HepG2 (cell line): Measurements from ENCODE around the gene PRDX2. TPM values are rescaled to one million over a fixed set of nuclear protein-coding genes. Genes with fewer than 3 reads are reported as not detected.

Experiments
- CBX2 ChIP-seq, 2 experiments: fragments of 200-600 bp in 1 of 2; sonication (generic); formaldehyde crosslinking in 1 of 2; IDR thresholded peaks; 2 replicates each; pipeline versions ENCODE4 v1.7.0 to v1.8.1; 2018 to 2022; ENCODE audit warnings: low read depth in 2 of 2, low read length in 1 of 2, mild to moderate bottlenecking in 1 of 2, missing genetic modification reagents in 1 of 2
- ETV5 ChIP-seq: IDR thresholded peaks from 2 replicates; pipeline ENCODE4 v1.6.1; 2018; ENCODE audit warnings: missing biosample characterization, missing genetic modification reagents, inconsistent platforms, borderline replicate concordance
- GATAD1 ChIP-seq: IDR thresholded peaks from 2 replicates; pipeline ENCODE4 v1.6.1; 2016; ENCODE audit warnings: missing genetic modification reagents, missing compliant biosample characterization
- MAZ ChIP-seq, 2 experiments: sonication (generic) in 1 of 2; formaldehyde crosslinking in 1 of 2; IDR thresholded peaks; 2 replicates each; pipeline versions ENCODE4 v1.5.0 to v1.6.1; 2012 to 2020; ENCODE audit warnings: low read depth in 2 of 2, mild to moderate bottlenecking in 2 of 2, borderline replicate concordance in 1 of 2, improper control_type of control experiment in 1 of 2, low read length in 1 of 2, missing genetic modification reagents in 1 of 2, moderate library complexity in 1 of 2
- PHF5A ChIP-seq: IDR thresholded peaks from one replicate; pipeline ENCODE4 v1.6.1; 2018; ENCODE audit warnings: low read depth, missing genetic modification reagents; ENCODE audit not compliant: unreplicated experiment
- RXRB ChIP-seq: IDR thresholded peaks from 2 replicates; pipeline ENCODE4 v1.6.1; 2016; ENCODE audit warnings: borderline replicate concordance, missing genetic modification reagents, missing compliant biosample characterization
- SIN3A ChIP-seq: IDR thresholded peaks from 2 replicates; pipeline ENCODE4 v1.6.1; 2011; ENCODE audit warnings: low read depth, mild to moderate bottlenecking, control low read depth, low read length, borderline replicate concordance
- SMC3 ChIP-seq: IDR thresholded peaks from 2 replicates; pipeline ENCODE4 v1.6.1; 2011; ENCODE audit warnings: low read length, improper control_type of control experiment
- ZC3H4 ChIP-seq: sonication (generic); formaldehyde crosslinking; IDR thresholded peaks from 2 replicates; pipeline ENCODE4 v1.4.0; 2020; ENCODE audit warnings: missing genetic modification reagents, borderline replicate concordance
- ZNF20 ChIP-seq: sonication (generic); formaldehyde crosslinking; IDR thresholded peaks from 2 replicates; pipeline ENCODE4 v1.4.0; 2020; ENCODE audit warnings: mild to moderate bottlenecking, moderate library complexity, missing genetic modification reagents
- ZNF263 ChIP-seq: sonication (generic); formaldehyde crosslinking; IDR thresholded peaks from 2 replicates; pipeline ENCODE4 v1.4.0; 2020; ENCODE audit warnings: missing genetic modification reagents
- ZNF274 ChIP-seq: sonication (generic); formaldehyde crosslinking; IDR thresholded peaks from 2 replicates; pipeline ENCODE4 v1.5.1; 2020; ENCODE audit warnings: mild to moderate bottlenecking, missing genetic modification reagents
- ZNF572 ChIP-seq: sonication (generic); formaldehyde crosslinking; IDR thresholded peaks from 2 replicates; pipeline ENCODE4 v1.5.1; 2020; ENCODE audit warnings: mild to moderate bottlenecking, missing genetic modification reagents
- ZNF709 ChIP-seq: sonication (generic); formaldehyde crosslinking; IDR thresholded peaks from 2 replicates; pipeline ENCODE4 v1.5.0; 2020; ENCODE audit warnings: mild to moderate bottlenecking, missing genetic modification reagents
- polyA plus RNA-seq, 8 experiments: library from polyadenylated mRNA; depleted of rRNA in 3 of 8; stranded (reverse) in 7 of 8; unstranded in 1 of 8; fragments of >200 nt; fragmentation: Illumina TruSeq in 4 of 8; extraction: Trizol in 4 of 8; gene quantifications; 2 replicates each; pipeline versions ENCODE4 v1.2.1 to v1.2.3, GENCODE V29; 2011 to 2016; ENCODE audit warnings: low read depth in 4 of 8, missing spikeins in 1 of 8, mixed read lengths in 1 of 8; ENCODE audit not compliant: insufficient read depth in 1 of 8
- total RNA-seq, 5 experiments: library from RNA; depleted of rRNA; stranded (reverse); fragments of >200 nt; fragmentation: Illumina TruSeq; extraction: Trizol; gene quantifications; 2 replicates each; pipeline ENCODE4 v1.2.3, GENCODE V29; 2016; ENCODE audit warnings: low read depth in 1 of 5
- TF ChIP-seq, protein P1 (sequence below): sonication (generic); formaldehyde crosslinking; IDR thresholded peaks from 2 replicates; pipeline ENCODE4 v1.5.1; 2020; ENCODE audit warnings: mild to moderate bottlenecking, missing genetic modification reagents, moderate library complexity
- TF ChIP-seq, protein P2 (sequence below): sonication (generic); formaldehyde crosslinking; IDR thresholded peaks from 2 replicates; pipeline ENCODE4 v1.8.1; 2022; ENCODE audit warnings: mild to moderate bottlenecking, missing genetic modification reagents
- TF ChIP-seq, protein P3 (sequence below): sonication (generic); formaldehyde crosslinking; IDR thresholded peaks from 2 replicates; pipeline ENCODE4 v1.4.0; 2020; ENCODE audit warnings: low read depth, mild to moderate bottlenecking, missing genetic modification reagents
- TF ChIP-seq, protein P4 (sequence below): sonication (generic); formaldehyde crosslinking; IDR thresholded peaks from 2 replicates; pipeline ENCODE4 v1.5.0; 2020; ENCODE audit warnings: mild to moderate bottlenecking, missing genetic modification reagents, moderate library complexity

PRDX2 gene
- total and polyA plus RNA-seq, 2 of the 13 experiments (the other 11 are each of a cell fraction or from before 2014, with no cell fraction given) = 218 to 381 TPM

DNA sequence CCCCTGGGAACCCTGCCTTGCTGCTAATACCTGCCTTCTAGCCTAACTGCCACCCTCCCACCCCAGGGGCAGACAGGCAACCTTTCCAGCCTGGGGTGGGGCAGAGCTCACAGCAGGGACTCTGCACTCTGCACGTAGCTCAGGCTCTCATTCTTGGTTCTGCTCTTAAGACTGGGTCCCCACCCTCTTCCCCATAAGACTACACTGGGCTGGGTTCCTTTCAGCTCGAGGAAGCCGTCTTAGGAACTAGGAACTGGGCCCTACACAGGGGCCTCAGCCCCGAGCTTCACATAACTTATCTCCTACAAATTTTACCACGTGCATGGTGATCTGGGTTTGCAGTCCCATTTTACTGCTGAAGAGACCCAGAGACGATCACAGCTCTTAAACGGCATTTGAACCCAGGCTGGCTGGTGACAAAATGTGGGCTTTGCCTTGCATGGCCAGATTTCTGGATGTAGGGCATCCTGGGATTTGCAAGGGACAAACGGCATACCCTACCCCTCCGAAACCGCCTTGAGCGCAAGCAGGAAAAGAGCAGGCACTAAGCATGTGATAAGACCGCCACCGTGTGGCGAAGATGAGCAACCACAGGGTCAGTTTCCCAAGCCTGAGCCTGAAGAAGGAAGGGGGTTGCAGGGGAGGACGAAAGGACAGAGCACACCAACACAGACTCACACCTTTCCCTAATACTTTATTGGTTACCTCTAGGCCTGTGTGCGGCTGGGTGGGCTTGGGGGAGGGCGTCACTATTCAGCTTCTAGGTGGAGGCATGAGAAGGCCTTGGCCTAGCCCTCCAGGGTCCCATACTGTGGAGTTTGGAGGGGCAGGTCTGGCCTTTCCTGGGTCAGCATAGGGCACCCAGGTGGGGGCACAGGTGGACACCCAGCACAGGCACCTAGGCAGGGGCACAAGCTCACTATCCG, 5.2 kb downstream of the PRDX2 start (continued):
- TF ChIP-seq GATAD1 (CRISPR knock-in tag) (peak; percentile 52), RXRB (peak; percentile 30; the same call in 1 of the 2 replicates), ZC3H4 (CRISPR knock-in tag) (peak; percentile 16; the same call in 1 of the 2 replicates), ETV5 (CRISPR knock-in tag) (0 out of 2 replicates have a peak, but pooled peaks have one; percentile 25), ZNF263 (CRISPR knock-in tag) (0 out of 2 replicates have a peak, but pooled peaks have one; percentile 15), MAZ (IDR thresholded peaks at IDR 0.05; ENCODE audit: borderline replicate concordance, low read depth, low read length) (no peak), MAZ (CRISPR knock-in tag; IDR thresholded peaks at IDR 0.05; ENCODE audit: low read depth) (0 out of 2 replicates have a peak, but pooled peaks have one; percentile 28), ZNF274 (CRISPR knock-in tag) (no peak), SMC3 (peak; percentile 99), CBX2 (IDR thresholded peaks at IDR 0.05; ENCODE audit: low read depth, low read length) (no peak), CBX2 (CRISPR knock-in tag; IDR thresholded peaks at IDR 0.05; ENCODE audit: low read depth) (no peak), ZNF572 (CRISPR knock-in tag) (no peak), ZNF20 (CRISPR knock-in tag) (no peak), ZNF709 (CRISPR knock-in tag) (no peak), SIN3A (no peak), PHF5A (CRISPR knock-in tag) (no peak)
- TF ChIP-seq, protein P1, sequence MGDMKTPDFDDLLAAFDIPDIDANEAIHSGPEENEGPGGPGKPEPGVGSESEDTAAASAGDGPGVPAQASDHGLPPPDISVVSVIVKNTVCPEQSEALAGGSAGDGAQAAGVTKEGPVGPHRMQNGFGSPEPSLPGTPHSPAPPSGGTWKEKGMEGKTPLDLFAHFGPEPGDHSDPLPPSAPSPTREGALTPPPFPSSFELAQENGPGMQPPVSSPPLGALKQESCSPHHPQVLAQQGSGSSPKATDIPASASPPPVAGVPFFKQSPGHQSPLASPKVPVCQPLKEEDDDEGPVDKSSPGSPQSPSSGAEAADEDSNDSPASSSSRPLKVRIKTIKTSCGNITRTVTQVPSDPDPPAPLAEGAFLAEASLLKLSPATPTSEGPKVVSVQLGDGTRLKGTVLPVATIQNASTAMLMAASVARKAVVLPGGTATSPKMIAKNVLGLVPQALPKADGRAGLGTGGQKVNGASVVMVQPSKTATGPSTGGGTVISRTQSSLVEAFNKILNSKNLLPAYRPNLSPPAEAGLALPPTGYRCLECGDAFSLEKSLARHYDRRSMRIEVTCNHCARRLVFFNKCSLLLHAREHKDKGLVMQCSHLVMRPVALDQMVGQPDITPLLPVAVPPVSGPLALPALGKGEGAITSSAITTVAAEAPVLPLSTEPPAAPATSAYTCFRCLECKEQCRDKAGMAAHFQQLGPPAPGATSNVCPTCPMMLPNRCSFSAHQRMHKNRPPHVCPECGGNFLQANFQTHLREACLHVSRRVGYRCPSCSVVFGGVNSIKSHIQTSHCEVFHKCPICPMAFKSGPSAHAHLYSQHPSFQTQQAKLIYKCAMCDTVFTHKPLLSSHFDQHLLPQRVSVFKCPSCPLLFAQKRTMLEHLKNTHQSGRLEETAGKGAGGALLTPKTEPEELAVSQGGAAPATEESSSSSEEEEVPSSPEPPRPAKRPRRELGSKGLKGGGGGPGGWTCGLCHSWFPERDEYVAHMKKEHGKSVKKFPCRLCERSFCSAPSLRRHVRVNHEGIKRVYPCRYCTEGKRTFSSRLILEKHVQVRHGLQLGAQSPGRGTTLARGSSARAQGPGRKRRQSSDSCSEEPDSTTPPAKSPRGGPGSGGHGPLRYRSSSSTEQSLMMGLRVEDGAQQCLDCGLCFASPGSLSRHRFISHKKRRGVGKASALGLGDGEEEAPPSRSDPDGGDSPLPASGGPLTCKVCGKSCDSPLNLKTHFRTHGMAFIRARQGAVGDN = peak; percentile 48; the same call in 1 of the 2 replicates
- TF ChIP-seq, protein P2, sequence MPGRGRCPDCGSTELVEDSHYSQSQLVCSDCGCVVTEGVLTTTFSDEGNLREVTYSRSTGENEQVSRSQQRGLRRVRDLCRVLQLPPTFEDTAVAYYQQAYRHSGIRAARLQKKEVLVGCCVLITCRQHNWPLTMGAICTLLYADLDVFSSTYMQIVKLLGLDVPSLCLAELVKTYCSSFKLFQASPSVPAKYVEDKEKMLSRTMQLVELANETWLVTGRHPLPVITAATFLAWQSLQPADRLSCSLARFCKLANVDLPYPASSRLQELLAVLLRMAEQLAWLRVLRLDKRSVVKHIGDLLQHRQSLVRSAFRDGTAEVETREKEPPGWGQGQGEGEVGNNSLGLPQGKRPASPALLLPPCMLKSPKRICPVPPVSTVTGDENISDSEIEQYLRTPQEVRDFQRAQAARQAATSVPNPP (CRISPR knock-in tag) = no peak
- TF ChIP-seq, protein P3, sequence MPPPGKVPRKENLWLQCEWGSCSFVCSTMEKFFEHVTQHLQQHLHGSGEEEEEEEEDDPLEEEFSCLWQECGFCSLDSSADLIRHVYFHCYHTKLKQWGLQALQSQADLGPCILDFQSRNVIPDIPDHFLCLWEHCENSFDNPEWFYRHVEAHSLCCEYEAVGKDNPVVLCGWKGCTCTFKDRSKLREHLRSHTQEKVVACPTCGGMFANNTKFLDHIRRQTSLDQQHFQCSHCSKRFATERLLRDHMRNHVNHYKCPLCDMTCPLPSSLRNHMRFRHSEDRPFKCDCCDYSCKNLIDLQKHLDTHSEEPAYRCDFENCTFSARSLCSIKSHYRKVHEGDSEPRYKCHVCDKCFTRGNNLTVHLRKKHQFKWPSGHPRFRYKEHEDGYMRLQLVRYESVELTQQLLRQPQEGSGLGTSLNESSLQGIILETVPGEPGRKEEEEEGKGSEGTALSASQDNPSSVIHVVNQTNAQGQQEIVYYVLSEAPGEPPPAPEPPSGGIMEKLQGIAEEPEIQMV (CRISPR knock-in tag) = no peak
- TF ChIP-seq, protein P4, sequence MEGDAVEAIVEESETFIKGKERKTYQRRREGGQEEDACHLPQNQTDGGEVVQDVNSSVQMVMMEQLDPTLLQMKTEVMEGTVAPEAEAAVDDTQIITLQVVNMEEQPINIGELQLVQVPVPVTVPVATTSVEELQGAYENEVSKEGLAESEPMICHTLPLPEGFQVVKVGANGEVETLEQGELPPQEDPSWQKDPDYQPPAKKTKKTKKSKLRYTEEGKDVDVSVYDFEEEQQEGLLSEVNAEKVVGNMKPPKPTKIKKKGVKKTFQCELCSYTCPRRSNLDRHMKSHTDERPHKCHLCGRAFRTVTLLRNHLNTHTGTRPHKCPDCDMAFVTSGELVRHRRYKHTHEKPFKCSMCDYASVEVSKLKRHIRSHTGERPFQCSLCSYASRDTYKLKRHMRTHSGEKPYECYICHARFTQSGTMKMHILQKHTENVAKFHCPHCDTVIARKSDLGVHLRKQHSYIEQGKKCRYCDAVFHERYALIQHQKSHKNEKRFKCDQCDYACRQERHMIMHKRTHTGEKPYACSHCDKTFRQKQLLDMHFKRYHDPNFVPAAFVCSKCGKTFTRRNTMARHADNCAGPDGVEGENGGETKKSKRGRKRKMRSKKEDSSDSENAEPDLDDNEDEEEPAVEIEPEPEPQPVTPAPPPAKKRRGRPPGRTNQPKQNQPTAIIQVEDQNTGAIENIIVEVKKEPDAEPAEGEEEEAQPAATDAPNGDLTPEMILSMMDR (CRISPR knock-in tag) = peak; percentile 98
